IPS-NIHi7 (cell line): ENCODE measurements around the gene ZMYND8.

Source experiments
- DNase-seq: peaks from one replicate; pipeline ENCODE4 v3.0.0; 2012; ENCODE audit warnings: mixed read lengths; ENCODE audit errors: extremely low spot score

The ZMYND8 gene

GRCh38 chr20:47174456-47175243 is 181.8 kb downstream of the ZMYND8 start:
- no peak for DNase-seq

DNA sequence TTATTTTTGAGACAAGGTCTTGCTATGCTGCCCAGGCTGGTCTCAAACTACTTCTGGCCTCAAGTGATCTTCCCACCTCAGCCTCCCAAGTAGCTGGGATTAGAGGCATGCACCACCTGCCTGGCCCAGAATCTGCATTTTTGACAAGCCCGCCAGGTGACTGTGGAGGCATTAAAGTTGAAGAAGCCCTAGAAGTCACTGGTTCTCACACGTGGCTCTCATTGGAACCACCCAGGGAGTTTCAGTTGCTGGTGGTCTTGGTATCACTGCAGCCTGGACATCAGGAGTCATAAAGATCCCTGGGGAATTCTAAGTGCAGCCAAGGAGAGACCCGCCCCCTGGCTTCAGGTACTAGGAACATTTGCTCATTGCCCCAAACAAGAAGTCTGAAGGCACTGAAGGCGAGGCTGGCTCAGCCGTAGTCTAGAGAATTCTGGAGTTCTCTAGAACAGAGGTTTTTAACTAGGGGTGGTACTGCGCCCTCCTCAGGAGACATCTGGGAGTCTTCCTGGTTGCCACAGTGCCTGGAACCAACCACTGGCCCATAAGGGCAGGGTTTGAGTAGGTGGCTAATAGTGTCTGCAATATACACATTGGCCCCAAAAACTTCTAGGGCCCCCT is 182.8 kb downstream of the ZMYND8 start:
- DNase-seq = no peak

GRCh38 chr20:47172579-47172978 is 183.9 kb downstream of the ZMYND8 start:
- no peak for DNase-seq

GRCh38 chr20:47167846-47168245 is 188.7 kb downstream of the ZMYND8 start:
- no peak for DNase-seq

DNA sequence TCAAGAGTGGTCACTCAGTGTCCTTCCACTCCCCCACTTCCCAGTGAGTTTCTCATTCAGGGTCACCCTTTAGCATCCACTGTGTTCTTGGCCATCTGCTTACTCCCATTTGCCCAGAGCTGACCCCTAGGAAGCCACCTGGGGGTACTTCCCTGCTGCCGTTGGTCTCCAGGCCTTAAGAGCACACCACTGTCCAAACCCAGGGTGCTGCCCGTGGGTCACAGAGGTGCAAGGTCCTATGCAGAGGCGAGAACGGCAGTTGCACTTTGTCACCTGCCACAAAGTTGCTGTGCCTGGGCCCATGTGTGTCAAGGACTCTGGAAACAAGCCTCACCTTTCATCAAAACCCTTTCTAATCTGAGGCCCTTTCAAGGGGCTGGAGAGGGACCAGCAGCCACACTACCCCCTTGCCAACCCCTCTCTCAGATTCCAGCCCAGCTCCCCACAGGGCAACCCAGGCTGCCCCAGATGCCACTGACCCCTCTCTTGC is 191.1 kb downstream of the ZMYND8 start:
- DNase-seq = no peak

GRCh38 chr20:47164140-47164539 is 192.4 kb downstream of the ZMYND8 start:
- no peak for DNase-seq

GRCh38 chr20:47161411-47161810 is 195.1 kb downstream of the ZMYND8 start:
- no peak for DNase-seq

DNA sequence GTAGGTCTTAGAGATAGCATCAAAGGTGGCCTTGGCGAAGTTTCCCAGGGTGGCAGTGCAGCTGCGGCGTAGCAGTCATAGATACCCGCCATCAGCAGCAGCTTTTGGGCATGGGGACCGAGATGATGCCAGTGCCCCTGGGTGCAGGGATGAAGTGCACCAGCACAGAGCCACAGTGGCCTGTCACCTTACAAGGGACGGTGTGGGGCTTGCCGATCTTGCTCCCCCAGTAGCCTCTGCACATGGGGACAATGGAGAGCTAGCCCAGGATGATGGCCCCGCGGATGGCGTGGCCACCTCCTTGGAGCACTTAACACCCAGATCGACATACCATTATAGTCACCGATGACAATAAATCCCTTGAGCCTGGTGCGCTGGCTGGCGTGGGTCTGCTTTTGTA is 195.5 kb downstream of the ZMYND8 start:
- no peak for DNase-seq

GRCh38 chr20:47160240-47160639 is 196.3 kb downstream of the ZMYND8 start:
- no peak for DNase-seq
